Upper lobe of left lung (tissue), 6 donors: ENCODE data around the gene AOAH. TPM values are rescaled to one million over a fixed set of nuclear protein-coding genes. Genes with fewer than 3 reads are reported as not detected.

Experiments used
- ATAC-seq, 2 donors: fragments of 200-7000 bp; cut with Tn5 transposase; one replicate each; pipeline ENCODE4 v1.9.1; 2022; ENCODE audit warnings: mild to moderate bottlenecking in 2 of 2, moderate library complexity in 2 of 2; ENCODE audit not compliant: low FRiP score in 2 of 2
- DNase-seq, 2 donors: peaks; one replicate each; pipeline ENCODE4 v3.0.0-alpha.2; 2019 to 2020
- H3K27ac ChIP-seq, 4 donors: fragments of 200-600 bp; sonication (generic); one replicate each; pipeline ENCODE4 v1.5.1; 2016 to 2019
- H3K27me3 ChIP-seq, 4 donors: fragments of 200-600 bp; sonication (generic); one replicate each; pipeline ENCODE4 v1.5.1; 2017 to 2019
- H3K36me3 ChIP-seq, 4 donors: fragments of 200-600 bp; sonication (generic); one replicate each; pipeline ENCODE4 v1.5.1; 2016 to 2019
- H3K4me1 ChIP-seq, 4 donors: fragments of 200-600 bp; sonication (generic); one replicate each; pipeline ENCODE4 v1.5.1; 2018 to 2019
- H3K4me3 ChIP-seq, 4 donors: fragments of 200-600 bp; sonication (generic); one replicate each; pipeline ENCODE4 v1.5.1; 2017 to 2019; ENCODE audit warnings: mild to moderate bottlenecking in 2 of 4, moderate library complexity in 1 of 4
- H3K9me3 ChIP-seq, 4 donors: fragments of 200-600 bp; sonication (generic); one replicate each; pipeline ENCODE4 v1.5.1; 2018 to 2019
- CTCF ChIP-seq, 6 experiments: fragments of 450-650 bp in 4 of 6; fragments of 200-600 bp in 2 of 6; sonication (generic) in 2 of 6; IDR thresholded peaks; one replicate each; pipeline ENCODE4 v1.5.1; 2016 to 2019; ENCODE audit warnings: antibody characterized with exemption in 6 of 6
- EP300 ChIP-seq, 4 donors: sonication (generic); formaldehyde crosslinking; IDR thresholded peaks; one replicate each; pipeline ENCODE4 v1.5.1; 2017; ENCODE audit warnings: antibody characterized with exemption in 4 of 4, control low read depth in 2 of 4
- POLR2A ChIP-seq, 4 donors: fragments of 450-650 bp; IDR thresholded peaks; one replicate each; pipeline ENCODE4 v1.5.1; 2016 to 2017; ENCODE audit warnings: antibody characterized with exemption in 4 of 4, mild to moderate bottlenecking in 2 of 4
- POLR2AphosphoS5 ChIP-seq, 2 donors: sonication (generic); formaldehyde crosslinking; IDR thresholded peaks; one replicate each; pipeline ENCODE4 v1.5.1; 2017; ENCODE audit warnings: antibody characterized with exemption in 2 of 2
- WGBS, 2 donors: methylation state at CpG; one replicate each; pipeline ENCODE4 v1.1.5; 2017 to 2018; 5-methylcytosine and 5-hydroxymethylcytosine counted together
- total RNA-seq, 6 donors: library from RNA; depleted of rRNA in 4 of 6; stranded (reverse); fragments of >200 nt in 4 of 6; gene quantifications; one replicate each; pipeline versions ENCODE4 v1.1.0 to v1.2.1, GENCODE V29; 2016 to 2021
- donor health status: DM: no; HTN: no; CAD: no; lungs with moderate emphysema.
- donor health status: DM: no; HTN: yes; CAD: no; lungs with severe emphysema.

The AOAH gene
- total RNA-seq, 6 donors from 2014 or later, result 18.5 to 36.8 (median 25.7) TPM

GRCh38 chr7:36514289-36515243 lies 209.7 kb downstream of the AOAH start:
- H3K4me1 ChIP-seq, result no peaks in the 10 kb centered on the region
- DNase-seq (no peak), ATAC-seq (no peak)
- H3K36me3 ChIP-seq, result no peaks in the 10 kb centered on the region
- TF ChIP-seq EP300 (IDR thresholded peaks at IDR 0.05) (no peak), POLR2AphosphoS5 (IDR thresholded peaks at IDR 0.05) (no peak)
- WGBS, 2 donors, result 95 to 96% methylated on average over 10 of the region's 10 CpGs
- no peaks in the 10 kb centered on the region for H3K27me3 ChIP-seq
- H3K4me3 ChIP-seq, result no peak overlapping the region
- no peaks in the 10 kb centered on the region for H3K9me3 ChIP-seq
- H3K27ac ChIP-seq, result no peak overlapping the region

- DNase-seq, result no peak
- H3K4me1 ChIP-seq, result no peaks in the 10 kb centered on the region
- TF ChIP-seq POLR2AphosphoS5 (IDR thresholded peaks at IDR 0.05), result no peak
- TF ChIP-seq POLR2A (IDR thresholded peaks at IDR 0.05), result no peak
- TF ChIP-seq CTCF (IDR thresholded peaks at IDR 0.05), result no peak
- TF ChIP-seq EP300 (IDR thresholded peaks at IDR 0.05), result no peak
- no peak overlapping the region for H3K4me3 ChIP-seq
- ATAC-seq, result no peak
- no peaks in the 10 kb centered on the region for H3K9me3 ChIP-seq
- no peaks in the 10 kb centered on the region for H3K27me3 ChIP-seq
- 87% methylated on average over 9 to 10 of the region's 10 CpGs for WGBS, 2 donors
- H3K36me3 ChIP-seq, result no peaks in the 10 kb centered on the region
- no peak overlapping the region for H3K27ac ChIP-seq
These were observed 210.9 kb downstream of the AOAH start for GRCh38 chr7:36513393-36513792.

GRCh38 chr7:36512616-36513015 lies 211.7 kb downstream of the AOAH start:
- DNase-seq (no peak), ATAC-seq (no peak)
- Histone ChIP-seq H3K36me3 (no peaks in the 10 kb centered on the region), H3K27me3 (no peaks in the 10 kb centered on the region), H3K9me3 (no peaks in the 10 kb centered on the region), H3K4me1 (no peaks in the 10 kb centered on the region), H3K4me3 (no peak overlapping the region), H3K27ac (no peak overlapping the region)
- 63 to 83% methylated on average over 4 of the region's 4 CpGs for WGBS, 2 donors
- TF ChIP-seq CTCF (IDR thresholded peaks at IDR 0.05) (no peak), EP300 (IDR thresholded peaks at IDR 0.05) (no peak), POLR2AphosphoS5 (IDR thresholded peaks at IDR 0.05) (no peak), POLR2A (IDR thresholded peaks at IDR 0.05) (no peak)

- H3K36me3 ChIP-seq, result no peaks in the 10 kb centered on the region
- no peak overlapping the region for H3K4me3 ChIP-seq
- 84 to 90% methylated on average over 9 of the region's 9 CpGs for WGBS, 2 donors
- TF ChIP-seq CTCF (IDR thresholded peaks at IDR 0.05) (no peak), EP300 (IDR thresholded peaks at IDR 0.05) (no peak), POLR2AphosphoS5 (IDR thresholded peaks at IDR 0.05) (no peak), POLR2A (IDR thresholded peaks at IDR 0.05) (no peak)
- H3K4me1 ChIP-seq, result no peaks in the 10 kb centered on the region
- no peak overlapping the region for H3K27ac ChIP-seq
- no peaks in the 10 kb centered on the region for H3K27me3 ChIP-seq
- DNase-seq (no peak), ATAC-seq (no peak)
- no peaks in the 10 kb centered on the region for H3K9me3 ChIP-seq
These were observed 214.3 kb downstream of the AOAH start for GRCh38 chr7:36509962-36510361.

- no peak for TF ChIP-seq POLR2AphosphoS5 (IDR thresholded peaks at IDR 0.05)
- no peak for TF ChIP-seq CTCF (IDR thresholded peaks at IDR 0.05)
- TF ChIP-seq POLR2A (IDR thresholded peaks at IDR 0.05), result no peak
- TF ChIP-seq EP300 (IDR thresholded peaks at IDR 0.05), result no peak
- DNase-seq (no peak), ATAC-seq (no peak)
- no peak overlapping the region for H3K27ac ChIP-seq
- H3K27me3 ChIP-seq, result no peaks in the 10 kb centered on the region
- 54 to 62% methylated on average over 9 of the region's 9 CpGs for WGBS, 2 donors
- H3K4me3 ChIP-seq, result no peak overlapping the region
- no peaks in the 10 kb centered on the region for H3K4me1 ChIP-seq
- H3K9me3 ChIP-seq, result peaks cover 0 to 6% (median 0%) of the 10 kb centered on the region in 4 donors
- no peaks in the 10 kb centered on the region for H3K36me3 ChIP-seq
These were observed 216.5 kb downstream of the AOAH start for GRCh38 chr7:36507475-36508440.
